HCT116 (cell line): ENCODE measurements around the gene GCNT3. TPM values are rescaled to one million over a fixed set of nuclear protein-coding genes. Genes with fewer than 3 reads are reported as not detected.

Source experiments
- ATAC-seq: fragments of 200-7000 bp; cut with Tn5 transposase; 2 replicates; pipeline ENCODE4 v1.9.1; 2020; ENCODE audit warnings: mild to moderate bottlenecking, moderate library complexity
- BruUV-seq: library from RNA; stranded (reverse); fragments of 400-500 nt; replicated peaks from 2 replicates; lab custom pipeline; 2021; lab: Mats Ljungman, UMichigan
- CTCF ChIA-PET: fragments of 300-600 bp; sonication (Branson Sonifier 250); formaldehyde crosslinking; loops from one replicate; lab custom pipeline; 2021; ENCODE audit warnings: antibody characterized with exemption; lab: Charles Lee
- POLR2A ChIA-PET: fragments of 300-600, 350-600 bp; sonication (Branson Sonifier 250); formaldehyde crosslinking; loops from one replicate; lab custom pipeline; 2021; ENCODE audit warnings: antibody characterized with exemption; lab: Charles Lee
- RAD21 ChIA-PET, 2 experiments: fragments of 300-600 bp; sonication (Branson Sonifier 250); formaldehyde crosslinking; loops; one replicate each; lab custom pipeline; 2023; ENCODE audit warnings: low total read pairs in 2 of 2; ENCODE audit not compliant: uncharacterized antibody in 2 of 2, unreplicated experiment in 2 of 2, low non-redundant PET in 1 of 2; lab: Charles Lee
- DNase-seq: peaks from one replicate; pipeline ENCODE4 v3.0.0-alpha.2; 2010; ENCODE audit warnings: low read depth, low spot score
- H2AFZ ChIP-seq: fragments of 200-600 bp; shearing (Covaris generic), sonication (generic); 2 replicates; pipeline ENCODE4 v1.6.1; 2017; ENCODE audit warnings: low read depth, mixed run types, mixed read lengths, antibody characterized with exemption, low read length; ENCODE audit not compliant: poor library complexity, severe bottlenecking
- H3K27ac ChIP-seq: 2 replicates; pipeline ENCODE4 v1.5.1; 2012; ENCODE audit warnings: low read depth, low read length
- H3K27me3 ChIP-seq: fragments of 200-600 bp; sonication (generic); 2 replicates; pipeline ENCODE4 v1.6.1; 2016; ENCODE audit warnings: mixed run types, low read length, mixed read lengths; ENCODE audit not compliant: insufficient read depth
- H3K36me3 ChIP-seq, 2 experiments: fragments of 200-500 bp in 1 of 2; fragments of 200-600 bp in 1 of 2; sonication (Bioruptor generic) in 1 of 2; sonication (generic) in 1 of 2; 2 replicates each; pipeline versions ENCODE4 v1.5.1 to v1.6.1; 2014 to 2016; ENCODE audit warnings: low read length in 2 of 2, inconsistent platforms in 1 of 2, mixed read lengths in 1 of 2, mixed run types in 1 of 2; ENCODE audit not compliant: insufficient read depth in 2 of 2, control insufficient read depth in 1 of 2
- H3K4me1 ChIP-seq, 2 experiments: fragments of 200-600 bp in 1 of 2; sonication (generic) in 1 of 2; 2 replicates each; pipeline versions ENCODE4 v1.5.1 to v1.6.1; 2012 to 2017; ENCODE audit warnings: low read length in 2 of 2, inconsistent platforms in 1 of 2, mild to moderate bottlenecking in 1 of 2, mixed read lengths in 1 of 2, mixed run types in 1 of 2, moderate library complexity in 1 of 2; ENCODE audit not compliant: insufficient read depth in 2 of 2, control insufficient read depth in 1 of 2
- H3K4me2 ChIP-seq: fragments of 200-600 bp; sonication (generic); 2 replicates; pipeline ENCODE4 v1.6.1; 2017; ENCODE audit warnings: mixed run types, low read length, mixed read lengths
- H3K4me3 ChIP-seq, 2 experiments: fragments of 200-600 bp in 1 of 2; sonication (generic) in 1 of 2; replicated peaks in 1 of 2; 2 replicates each; pipeline ENCODE4 v1.5.1; 2011 to 2016; ENCODE audit warnings: low read length in 2 of 2, control low read depth in 1 of 2, low read depth in 1 of 2, mild to moderate bottlenecking in 1 of 2, mixed read lengths in 1 of 2, mixed run types in 1 of 2
- H3K79me2 ChIP-seq: fragments of 200-600 bp; sonication (generic); 2 replicates; pipeline ENCODE4 v1.6.1; 2017; ENCODE audit warnings: mild to moderate bottlenecking, mixed run types, low read length, moderate library complexity, mixed read lengths; ENCODE audit not compliant: insufficient read depth
- H3K9ac ChIP-seq: fragments of 200-600 bp; sonication (generic); 2 replicates; pipeline ENCODE4 v1.6.1; 2016; ENCODE audit warnings: low read length, mixed read lengths
- H3K9me2 ChIP-seq: fragments of 200-600 bp; sonication (generic), shearing (Covaris generic); 2 replicates; pipeline ENCODE4 v1.6.1; 2017; ENCODE audit warnings: mixed run types, mild to moderate bottlenecking, moderate library complexity; ENCODE audit not compliant: insufficient read depth
- H3K9me3 ChIP-seq, 2 experiments: fragments of 200-500 bp in 1 of 2; fragments of 200-600 bp in 1 of 2; sonication (Bioruptor generic) in 1 of 2; sonication (generic) in 1 of 2; 2 replicates each; pipeline ENCODE4 v1.6.1; 2014 to 2017; ENCODE audit warnings: low read length in 2 of 2, mixed read lengths in 2 of 2, inconsistent platforms in 1 of 2, low read depth in 1 of 2, mild to moderate bottlenecking in 1 of 2, mixed run types in 1 of 2, moderate library complexity in 1 of 2; ENCODE audit not compliant: control insufficient read depth in 1 of 2, insufficient read depth in 1 of 2
- H4K20me1 ChIP-seq: fragments of 200-600 bp; sonication (generic), shearing (Covaris generic); 2 replicates; pipeline ENCODE4 v1.6.1; 2017; ENCODE audit warnings: mixed run types, mild to moderate bottlenecking, moderate library complexity; ENCODE audit not compliant: insufficient read depth
- EZH2phosphoT487 ChIP-seq: fragments of 200-600 bp; IDR thresholded peaks from 2 replicates; pipeline ENCODE4 v1.6.1; 2018; ENCODE audit warnings: antibody characterized with exemption, borderline replicate concordance
- SP1 ChIP-seq: IDR thresholded peaks from 2 replicates; pipeline ENCODE4 v1.6.1; 2012; ENCODE audit warnings: low read depth
- ZBTB33 ChIP-seq: IDR thresholded peaks from 2 replicates; pipeline ENCODE4 v1.6.1; 2011; ENCODE audit warnings: mild to moderate bottlenecking, low read length, moderate library complexity; ENCODE audit not compliant: insufficient replicate concordance; ENCODE audit errors: extremely low read depth
- ZFX ChIP-seq: fragments of 450-650 bp; IDR thresholded peaks from 2 replicates; pipeline ENCODE4 v1.6.1; 2017
- intact Hi-C: fragments of 100-400 bp; cut with micrococcal nuclease; formaldehyde crosslinking; loops from 2 replicates; pipeline ENCODE4 v1.10.0; 2022
- total RNA-seq: library from RNA; stranded (reverse); gene quantifications from one replicate; pipeline ENCODE4 v1.2.1, GENCODE V29; 2021; ENCODE audit not compliant: unreplicated experiment
- TF ChIP-seq, protein P1 (sequence below): IDR thresholded peaks from 2 replicates; pipeline ENCODE4 v1.6.1; 2012
- TF ChIP-seq, protein P2 (sequence below), 3 experiments: fragments of 200-600 bp in 1 of 3; sonication (generic) in 1 of 3; IDR thresholded peaks in 2 of 3; conservative IDR thresholded peaks in 1 of 3; 2 replicates each; pipeline ENCODE4 v1.5.1; 2012 to 2017; ENCODE audit warnings: low read depth in 2 of 3, low read length in 2 of 3, antibody characterized with exemption in 1 of 3, borderline replicate concordance in 1 of 3, control low read depth in 1 of 3, mild to moderate bottlenecking in 1 of 3, mixed read lengths in 1 of 3, mixed run types in 1 of 3, moderate library complexity in 1 of 3; ENCODE audit not compliant: insufficient read depth in 1 of 3

GCNT3 gene
- total RNA-seq, 1 experiment from 2014 or later, result 5.6 TPM

DNA sequence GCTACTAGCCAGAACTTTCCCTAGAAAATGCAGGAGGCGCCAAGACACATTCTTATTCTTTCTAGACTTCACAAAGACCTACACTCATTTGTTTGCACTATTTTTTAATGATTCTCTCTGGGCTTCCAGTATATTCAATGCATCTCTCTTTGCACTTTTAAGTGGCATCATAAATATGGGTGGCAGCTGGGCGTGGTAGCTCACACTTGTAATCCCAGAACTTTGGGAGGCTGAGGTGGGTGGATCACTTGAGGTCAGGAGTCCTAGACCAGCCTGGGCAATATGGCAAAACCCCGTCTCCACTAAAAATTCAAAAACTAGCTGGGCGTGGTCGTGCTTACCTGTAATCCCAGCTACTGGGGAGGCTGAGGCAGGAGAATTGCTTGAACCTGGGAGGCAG, 5.6 kb upstream of the GCNT3 start (continued):
- no peak for TF ChIP-seq EZH2phosphoT487
- TF ChIP-seq, protein P1, sequence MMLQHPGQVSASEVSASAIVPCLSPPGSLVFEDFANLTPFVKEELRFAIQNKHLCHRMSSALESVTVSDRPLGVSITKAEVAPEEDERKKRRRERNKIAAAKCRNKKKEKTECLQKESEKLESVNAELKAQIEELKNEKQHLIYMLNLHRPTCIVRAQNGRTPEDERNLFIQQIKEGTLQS, result no peak
- no peak for TF ChIP-seq SP1

GRCh38 chr15:59609730-59610712, 1.6 kb upstream of the GCNT3 start:
- no TSS peak for BruUV-seq
- H3K4me2 ChIP-seq, result no peak overlapping the region
- DNase-seq, result no peak
- no peak overlapping the region for H2AFZ ChIP-seq
- ATAC-seq, result no peak
- no peaks in the 10 kb centered on the region for H3K36me3 ChIP-seq
- no peaks in the 10 kb centered on the region for H4K20me1 ChIP-seq
- CTCF ChIA-PET, result no interaction called here
- no peaks in the 10 kb centered on the region for H3K79me2 ChIP-seq
- no peaks in the 10 kb centered on the region for H3K27me3 ChIP-seq
- TF ChIP-seq EZH2phosphoT487 (no peak), ZFX (no peak), ZBTB33 (no peak)
- TF ChIP-seq, protein P2, sequence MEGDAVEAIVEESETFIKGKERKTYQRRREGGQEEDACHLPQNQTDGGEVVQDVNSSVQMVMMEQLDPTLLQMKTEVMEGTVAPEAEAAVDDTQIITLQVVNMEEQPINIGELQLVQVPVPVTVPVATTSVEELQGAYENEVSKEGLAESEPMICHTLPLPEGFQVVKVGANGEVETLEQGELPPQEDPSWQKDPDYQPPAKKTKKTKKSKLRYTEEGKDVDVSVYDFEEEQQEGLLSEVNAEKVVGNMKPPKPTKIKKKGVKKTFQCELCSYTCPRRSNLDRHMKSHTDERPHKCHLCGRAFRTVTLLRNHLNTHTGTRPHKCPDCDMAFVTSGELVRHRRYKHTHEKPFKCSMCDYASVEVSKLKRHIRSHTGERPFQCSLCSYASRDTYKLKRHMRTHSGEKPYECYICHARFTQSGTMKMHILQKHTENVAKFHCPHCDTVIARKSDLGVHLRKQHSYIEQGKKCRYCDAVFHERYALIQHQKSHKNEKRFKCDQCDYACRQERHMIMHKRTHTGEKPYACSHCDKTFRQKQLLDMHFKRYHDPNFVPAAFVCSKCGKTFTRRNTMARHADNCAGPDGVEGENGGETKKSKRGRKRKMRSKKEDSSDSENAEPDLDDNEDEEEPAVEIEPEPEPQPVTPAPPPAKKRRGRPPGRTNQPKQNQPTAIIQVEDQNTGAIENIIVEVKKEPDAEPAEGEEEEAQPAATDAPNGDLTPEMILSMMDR (IDR thresholded peaks at IDR 0.05 in 2 of 3, conservative IDR thresholded peaks at IDR 0.05 in 1 of 3; ENCODE audit: borderline replicate concordance in 1 of 3, insufficient read depth in 1 of 3, low read depth in 2 of 3, low read length in 2 of 3), result no peak
- RAD21 ChIA-PET, result interaction anchor here in 1 of 2 experiments (0.7 kb wide), 1 partner anchor 117 kb away, joined by 9 read pairs; no protein-coding TSS in a partner anchor
- H3K9ac ChIP-seq, result no peak overlapping the region
- no peaks in the 10 kb centered on the region for H3K9me3 ChIP-seq
- H3K27ac ChIP-seq, result no peak overlapping the region
- no peaks in the 10 kb centered on the region for H3K9me2 ChIP-seq
- no peak overlapping the region for H3K4me3 ChIP-seq
- intact Hi-C loops, result no loop called here
- peaks cover 13 to 23% of the 10 kb centered on the region in 2 experiments; a peak in 3 of 4 replicates for H3K4me1 ChIP-seq
- POLR2A ChIA-PET, result no interaction called here
